GM06990 (cell line): ENCODE measurements around the gene PITPNM1.

Experiments
- DNase-seq: peaks from one replicate; pipeline ENCODE4 v3.0.0-alpha.2; 2011; ENCODE audit not compliant: insufficient read length; ENCODE audit errors: extremely low read depth
- H3K27me3 ChIP-seq: replicated peaks from 2 replicates; pipeline ENCODE4 v1.6.0; 2011; ENCODE audit warnings: low read length; ENCODE audit not compliant: control insufficient read depth, insufficient read depth
- H3K36me3 ChIP-seq: 2 replicates; pipeline ENCODE4 v1.5.1; 2011; ENCODE audit warnings: low read length; ENCODE audit not compliant: control insufficient read depth, insufficient read depth
- H3K4me3 ChIP-seq: replicated peaks from 2 replicates; pipeline ENCODE4 v1.5.1; 2011; ENCODE audit warnings: low read depth, mild to moderate bottlenecking, control low read depth, low read length
- TF ChIP-seq, protein P1 (sequence below): IDR thresholded peaks from 2 replicates; pipeline ENCODE4 v1.5.1; 2011; ENCODE audit warnings: low read length, control low read depth, mild to moderate bottlenecking, inconsistent platforms; ENCODE audit not compliant: insufficient read depth, poor library complexity, severe bottlenecking

Gene PITPNM1

DNA sequence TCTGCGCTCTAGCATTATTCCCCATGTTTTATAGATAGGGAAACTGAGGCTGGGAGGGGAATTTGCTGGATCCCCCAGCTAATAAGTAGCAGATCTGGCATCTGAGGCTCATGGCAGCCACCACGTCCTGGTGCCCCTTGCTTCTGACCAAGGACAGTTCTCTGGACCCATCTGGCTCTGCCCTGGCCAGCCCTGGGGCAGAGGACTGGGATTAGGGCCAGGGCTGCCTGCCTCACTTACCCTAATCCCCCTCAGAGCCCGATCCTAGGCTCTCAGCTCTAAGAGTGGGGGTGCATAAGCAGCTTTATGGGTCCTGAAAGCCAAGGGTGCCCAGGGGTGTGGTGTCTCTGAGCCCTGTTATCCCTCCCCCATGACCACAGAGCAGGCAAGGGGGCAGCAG, 50.1 kb downstream of the PITPNM1 start, which contains the start of gene CABP4:
TSS of gene CABP4 (plus strand) at position 301 of the 400 bp plus-strand sequence. CDS start at position 371, 70 bp downstream.
- Histone ChIP-seq H3K4me3 (no peak within 1 kb of the TSS), H3K27me3 (no peaks in the 10 kb centered on the region), H3K36me3 (no peaks in the 10 kb centered on the region)
- DNase-seq = no peak
- TF ChIP-seq, protein P1, sequence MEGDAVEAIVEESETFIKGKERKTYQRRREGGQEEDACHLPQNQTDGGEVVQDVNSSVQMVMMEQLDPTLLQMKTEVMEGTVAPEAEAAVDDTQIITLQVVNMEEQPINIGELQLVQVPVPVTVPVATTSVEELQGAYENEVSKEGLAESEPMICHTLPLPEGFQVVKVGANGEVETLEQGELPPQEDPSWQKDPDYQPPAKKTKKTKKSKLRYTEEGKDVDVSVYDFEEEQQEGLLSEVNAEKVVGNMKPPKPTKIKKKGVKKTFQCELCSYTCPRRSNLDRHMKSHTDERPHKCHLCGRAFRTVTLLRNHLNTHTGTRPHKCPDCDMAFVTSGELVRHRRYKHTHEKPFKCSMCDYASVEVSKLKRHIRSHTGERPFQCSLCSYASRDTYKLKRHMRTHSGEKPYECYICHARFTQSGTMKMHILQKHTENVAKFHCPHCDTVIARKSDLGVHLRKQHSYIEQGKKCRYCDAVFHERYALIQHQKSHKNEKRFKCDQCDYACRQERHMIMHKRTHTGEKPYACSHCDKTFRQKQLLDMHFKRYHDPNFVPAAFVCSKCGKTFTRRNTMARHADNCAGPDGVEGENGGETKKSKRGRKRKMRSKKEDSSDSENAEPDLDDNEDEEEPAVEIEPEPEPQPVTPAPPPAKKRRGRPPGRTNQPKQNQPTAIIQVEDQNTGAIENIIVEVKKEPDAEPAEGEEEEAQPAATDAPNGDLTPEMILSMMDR = no peak

- Histone ChIP-seq H3K4me3 (no peak overlapping the region), H3K36me3 (no peaks in the 10 kb centered on the region), H3K27me3 (no peaks in the 10 kb centered on the region)
- no peak for DNase-seq
- TF ChIP-seq, protein P1 = no peak
These were observed 51.1 kb downstream of the PITPNM1 start for GRCh38 chr11:67453816-67454732.

GRCh38 chr11:67452141-67452952, 52.8 kb downstream of the PITPNM1 start, which contains the start of gene GPR152:
GPR152 (minus strand) TSS chr11:67452729; CDS start chr11:67452724, 5 bp downstream.
- no peak for DNase-seq
- no peak within 1 kb of the TSS for H3K4me3 ChIP-seq
- TF ChIP-seq, protein P1 = no peak
- no peaks in the 10 kb centered on the region for H3K27me3 ChIP-seq
- no peaks in the 10 kb centered on the region for H3K36me3 ChIP-seq

GRCh38 chr11:67451658-67451976, 53.5 kb downstream of the PITPNM1 start:
- TF ChIP-seq, protein P1 = no peak
- Histone ChIP-seq H3K4me3 (no peak overlapping the region), H3K36me3 (no peaks in the 10 kb centered on the region), H3K27me3 (no peaks in the 10 kb centered on the region)
- DNase-seq = no peak

DNA sequence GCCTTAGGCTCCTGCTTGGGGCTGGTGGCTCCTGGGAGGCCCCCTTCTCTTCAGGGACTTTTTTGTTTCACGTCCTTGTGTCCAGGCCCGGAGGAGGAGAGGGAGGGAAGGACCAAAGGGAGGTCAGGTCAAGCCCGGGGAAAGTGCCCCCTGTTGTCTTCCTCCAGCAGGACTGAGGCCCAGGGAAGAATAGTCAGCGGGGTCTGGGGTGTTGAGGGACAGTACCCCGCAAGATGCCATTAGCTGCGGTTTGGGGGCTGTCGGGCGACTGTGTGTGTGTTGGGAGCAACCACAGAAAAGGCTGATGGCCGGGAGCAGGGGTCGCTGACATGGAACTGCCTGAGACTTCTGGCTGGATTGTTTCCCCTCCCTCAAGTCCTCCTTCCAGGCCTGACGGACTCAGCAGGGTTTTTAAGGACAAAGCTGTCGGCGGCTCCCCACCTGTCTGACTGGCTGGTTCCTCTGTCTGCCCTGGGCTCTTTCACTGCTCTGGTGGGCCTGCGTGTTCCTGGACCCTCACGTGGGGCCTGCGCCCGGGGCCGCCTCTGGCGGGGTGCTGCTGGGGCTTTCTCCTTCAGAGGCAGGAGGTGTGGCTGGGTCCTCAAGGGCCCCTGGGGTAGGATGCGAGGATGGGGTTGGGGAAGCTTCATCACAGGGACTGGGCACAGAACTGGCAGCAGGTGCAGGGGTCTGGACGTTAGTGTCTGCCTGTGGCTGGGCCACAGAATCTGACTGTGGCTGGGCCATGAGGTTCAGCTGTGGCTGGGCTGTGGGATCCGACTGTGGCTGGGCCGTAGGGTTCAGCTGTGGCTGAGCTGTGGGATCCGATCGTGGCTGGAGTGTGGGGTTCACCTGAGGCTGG, 54.1 kb downstream of the PITPNM1 start:
- DNase-seq = no peak
- no peaks in the 10 kb centered on the region for H3K27me3 ChIP-seq
- H3K36me3 ChIP-seq = no peaks in the 10 kb centered on the region
- TF ChIP-seq, protein P1 = no peak
- no peak overlapping the region for H3K4me3 ChIP-seq
